ENCODE results near the gene PTPRD.

PTPRD gene

GRCh38 chr9:8552732-8553131 is 2060.1 kb downstream of the PTPRD start:
- Histone ChIP-seq H3K4me3 (ENCODE audit: insufficient read length, low read depth) (no peak overlapping the region), H3K9ac (ENCODE audit: insufficient read length, low read depth) (no peak overlapping the region), H3K27me3 (ENCODE audit: insufficient read depth, insufficient read length) (no peaks in the 10 kb centered on the region), H3K4me1 (ENCODE audit: insufficient read depth, insufficient read length) (no peaks in the 10 kb centered on the region), H3K36me3 (ENCODE audit: insufficient read depth, insufficient read length, low read length) (no peaks in the 10 kb centered on the region), H3K9me3 (ENCODE audit: insufficient read depth, low read length) (no peaks in the 10 kb centered on the region)
- TF ChIP-seq ZNF274 (IDR thresholded peaks at IDR 0.05; ENCODE audit: low read depth, low read length) (no peak), SUZ12 (IDR thresholded peaks at IDR 0.05; ENCODE audit: extremely low read depth, insufficient read depth, insufficient read length) (no peak), YY1 (IDR thresholded peaks at IDR 0.05; ENCODE audit: insufficient read depth, insufficient read length) (no peak)
- no peak for DNase-seq (ENCODE audit: low read depth, low spot score)

GRCh38 chr9:8549214-8549613 is 2063.6 kb downstream of the PTPRD start:
- Histone ChIP-seq H3K4me1 (ENCODE audit: insufficient read depth, insufficient read length) (no peaks in the 10 kb centered on the region), H3K27me3 (ENCODE audit: insufficient read depth, insufficient read length) (no peaks in the 10 kb centered on the region), H3K9ac (ENCODE audit: insufficient read length, low read depth) (no peak overlapping the region), H3K36me3 (ENCODE audit: insufficient read depth, insufficient read length, low read length) (no peaks in the 10 kb centered on the region), H3K4me3 (ENCODE audit: insufficient read length, low read depth) (no peak overlapping the region), H3K9me3 (ENCODE audit: insufficient read depth, low read length) (no peaks in the 10 kb centered on the region)
- no peak for TF ChIP-seq SUZ12 (IDR thresholded peaks at IDR 0.05; ENCODE audit: extremely low read depth, insufficient read depth, insufficient read length)
- TF ChIP-seq YY1 (IDR thresholded peaks at IDR 0.05; ENCODE audit: insufficient read depth, insufficient read length) = no peak
- no peak for TF ChIP-seq ZNF274 (IDR thresholded peaks at IDR 0.05; ENCODE audit: low read depth, low read length)
- DNase-seq (ENCODE audit: low read depth, low spot score) = no peak

GRCh38 chr9:8543219-8543618 is 2069.6 kb downstream of the PTPRD start:
- H3K36me3 ChIP-seq (ENCODE audit: insufficient read depth, insufficient read length, low read length) = no peaks in the 10 kb centered on the region
- no peaks in the 10 kb centered on the region for H3K4me1 ChIP-seq (ENCODE audit: insufficient read depth, insufficient read length)
- TF ChIP-seq SUZ12 (IDR thresholded peaks at IDR 0.05; ENCODE audit: extremely low read depth, insufficient read depth, insufficient read length) (no peak), YY1 (IDR thresholded peaks at IDR 0.05; ENCODE audit: insufficient read depth, insufficient read length) (no peak), ZNF274 (IDR thresholded peaks at IDR 0.05; ENCODE audit: low read depth, low read length) (no peak)
- no peaks in the 10 kb centered on the region for H3K9me3 ChIP-seq (ENCODE audit: insufficient read depth, low read length)
- no peaks in the 10 kb centered on the region for H3K27me3 ChIP-seq (ENCODE audit: insufficient read depth, insufficient read length)
- H3K4me3 ChIP-seq (ENCODE audit: insufficient read length, low read depth) = no peak overlapping the region
- H3K9ac ChIP-seq (ENCODE audit: insufficient read length, low read depth) = no peak overlapping the region
- DNase-seq (ENCODE audit: low read depth, low spot score) = no peak

- Histone ChIP-seq H3K27me3 (ENCODE audit: insufficient read depth, insufficient read length) (no peaks in the 10 kb centered on the region), H3K4me3 (ENCODE audit: insufficient read length, low read depth) (no peak overlapping the region), H3K9ac (ENCODE audit: insufficient read length, low read depth) (no peak overlapping the region), H3K9me3 (ENCODE audit: insufficient read depth, low read length) (no peaks in the 10 kb centered on the region), H3K4me1 (ENCODE audit: insufficient read depth, insufficient read length) (no peaks in the 10 kb centered on the region), H3K36me3 (ENCODE audit: insufficient read depth, insufficient read length, low read length) (no peaks in the 10 kb centered on the region)
- TF ChIP-seq YY1 (IDR thresholded peaks at IDR 0.05; ENCODE audit: insufficient read depth, insufficient read length) (no peak), SUZ12 (IDR thresholded peaks at IDR 0.05; ENCODE audit: extremely low read depth, insufficient read depth, insufficient read length) (no peak), ZNF274 (IDR thresholded peaks at IDR 0.05; ENCODE audit: low read depth, low read length) (no peak)
- DNase-seq (ENCODE audit: low read depth, low spot score) = no peak
These were observed 2070.3 kb downstream of the PTPRD start for GRCh38 chr9:8542537-8542936.

GRCh38 chr9:8539681-8540197 is 2073.1 kb downstream of the PTPRD start:
- TF ChIP-seq SUZ12 (IDR thresholded peaks at IDR 0.05; ENCODE audit: extremely low read depth, insufficient read depth, insufficient read length) = no peak
- no peak for TF ChIP-seq YY1 (IDR thresholded peaks at IDR 0.05; ENCODE audit: insufficient read depth, insufficient read length)
- TF ChIP-seq ZNF274 (IDR thresholded peaks at IDR 0.05; ENCODE audit: low read depth, low read length) = no peak
- Histone ChIP-seq H3K9ac (ENCODE audit: insufficient read length, low read depth) (no peak overlapping the region), H3K9me3 (ENCODE audit: insufficient read depth, low read length) (no peaks in the 10 kb centered on the region), H3K27me3 (ENCODE audit: insufficient read depth, insufficient read length) (no peaks in the 10 kb centered on the region), H3K4me3 (ENCODE audit: insufficient read length, low read depth) (no peak overlapping the region), H3K4me1 (ENCODE audit: insufficient read depth, insufficient read length) (no peaks in the 10 kb centered on the region), H3K36me3 (ENCODE audit: insufficient read depth, insufficient read length, low read length) (no peaks in the 10 kb centered on the region)
- DNase-seq (ENCODE audit: low read depth, low spot score) = no peak

GRCh38 chr9:8536845-8537244 is 2076.0 kb downstream of the PTPRD start:
- H3K9ac ChIP-seq (ENCODE audit: insufficient read length, low read depth) = no peak overlapping the region
- H3K4me1 ChIP-seq (ENCODE audit: insufficient read depth, insufficient read length) = no peaks in the 10 kb centered on the region
- H3K4me3 ChIP-seq (ENCODE audit: insufficient read length, low read depth) = no peak overlapping the region
- no peaks in the 10 kb centered on the region for H3K9me3 ChIP-seq (ENCODE audit: insufficient read depth, low read length)
- DNase-seq (ENCODE audit: low read depth, low spot score) = no peak
- H3K36me3 ChIP-seq (ENCODE audit: insufficient read depth, insufficient read length, low read length) = no peaks in the 10 kb centered on the region
- no peaks in the 10 kb centered on the region for H3K27me3 ChIP-seq (ENCODE audit: insufficient read depth, insufficient read length)
- TF ChIP-seq ZNF274 (IDR thresholded peaks at IDR 0.05; ENCODE audit: low read depth, low read length) = no peak
- no peak for TF ChIP-seq SUZ12 (IDR thresholded peaks at IDR 0.05; ENCODE audit: extremely low read depth, insufficient read depth, insufficient read length)
- TF ChIP-seq YY1 (IDR thresholded peaks at IDR 0.05; ENCODE audit: insufficient read depth, insufficient read length) = no peak

- TF ChIP-seq ZNF274 (IDR thresholded peaks at IDR 0.05; ENCODE audit: low read depth, low read length) (no peak), YY1 (IDR thresholded peaks at IDR 0.05; ENCODE audit: insufficient read depth, insufficient read length) (no peak), SUZ12 (IDR thresholded peaks at IDR 0.05; ENCODE audit: extremely low read depth, insufficient read depth, insufficient read length) (no peak)
- no peak for DNase-seq (ENCODE audit: low read depth, low spot score)
- Histone ChIP-seq H3K9me3 (ENCODE audit: insufficient read depth, low read length) (no peaks in the 10 kb centered on the region), H3K4me1 (ENCODE audit: insufficient read depth, insufficient read length) (no peaks in the 10 kb centered on the region), H3K36me3 (ENCODE audit: insufficient read depth, insufficient read length, low read length) (no peaks in the 10 kb centered on the region), H3K27me3 (ENCODE audit: insufficient read depth, insufficient read length) (no peaks in the 10 kb centered on the region), H3K9ac (ENCODE audit: insufficient read length, low read depth) (no peak overlapping the region), H3K4me3 (ENCODE audit: insufficient read length, low read depth) (no peak overlapping the region)
These were observed 2078.0 kb downstream of the PTPRD start for GRCh38 chr9:8534828-8535227.
